HG02938 (cell line): ENCODE data around the gene NUP205.

Experiments used
- ATAC-seq: cut with Tn5 transposase; IDR thresholded peaks from one replicate; pipeline ENCODE4 v1.9.1; 2021; ENCODE audit warnings: mild to moderate bottlenecking, moderate library complexity; ENCODE audit not compliant: unreplicated experiment

Gene NUP205, protein sequence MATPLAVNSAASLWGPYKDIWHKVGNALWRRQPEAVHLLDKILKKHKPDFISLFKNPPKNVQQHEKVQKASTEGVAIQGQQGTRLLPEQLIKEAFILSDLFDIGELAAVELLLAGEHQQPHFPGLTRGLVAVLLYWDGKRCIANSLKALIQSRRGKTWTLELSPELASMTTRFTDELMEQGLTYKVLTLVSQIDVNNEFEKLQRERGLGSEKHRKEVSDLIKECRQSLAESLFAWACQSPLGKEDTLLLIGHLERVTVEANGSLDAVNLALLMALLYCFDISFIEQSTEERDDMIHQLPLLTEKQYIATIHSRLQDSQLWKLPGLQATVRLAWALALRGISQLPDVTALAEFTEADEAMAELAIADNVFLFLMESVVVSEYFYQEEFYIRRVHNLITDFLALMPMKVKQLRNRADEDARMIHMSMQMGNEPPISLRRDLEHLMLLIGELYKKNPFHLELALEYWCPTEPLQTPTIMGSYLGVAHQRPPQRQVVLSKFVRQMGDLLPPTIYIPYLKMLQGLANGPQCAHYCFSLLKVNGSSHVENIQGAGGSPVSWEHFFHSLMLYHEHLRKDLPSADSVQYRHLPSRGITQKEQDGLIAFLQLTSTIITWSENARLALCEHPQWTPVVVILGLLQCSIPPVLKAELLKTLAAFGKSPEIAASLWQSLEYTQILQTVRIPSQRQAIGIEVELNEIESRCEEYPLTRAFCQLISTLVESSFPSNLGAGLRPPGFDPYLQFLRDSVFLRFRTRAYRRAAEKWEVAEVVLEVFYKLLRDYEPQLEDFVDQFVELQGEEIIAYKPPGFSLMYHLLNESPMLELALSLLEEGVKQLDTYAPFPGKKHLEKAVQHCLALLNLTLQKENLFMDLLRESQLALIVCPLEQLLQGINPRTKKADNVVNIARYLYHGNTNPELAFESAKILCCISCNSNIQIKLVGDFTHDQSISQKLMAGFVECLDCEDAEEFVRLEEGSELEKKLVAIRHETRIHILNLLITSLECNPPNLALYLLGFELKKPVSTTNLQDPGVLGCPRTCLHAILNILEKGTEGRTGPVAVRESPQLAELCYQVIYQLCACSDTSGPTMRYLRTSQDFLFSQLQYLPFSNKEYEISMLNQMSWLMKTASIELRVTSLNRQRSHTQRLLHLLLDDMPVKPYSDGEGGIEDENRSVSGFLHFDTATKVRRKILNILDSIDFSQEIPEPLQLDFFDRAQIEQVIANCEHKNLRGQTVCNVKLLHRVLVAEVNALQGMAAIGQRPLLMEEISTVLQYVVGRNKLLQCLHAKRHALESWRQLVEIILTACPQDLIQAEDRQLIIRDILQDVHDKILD (N-terminal part only)

DNA sequence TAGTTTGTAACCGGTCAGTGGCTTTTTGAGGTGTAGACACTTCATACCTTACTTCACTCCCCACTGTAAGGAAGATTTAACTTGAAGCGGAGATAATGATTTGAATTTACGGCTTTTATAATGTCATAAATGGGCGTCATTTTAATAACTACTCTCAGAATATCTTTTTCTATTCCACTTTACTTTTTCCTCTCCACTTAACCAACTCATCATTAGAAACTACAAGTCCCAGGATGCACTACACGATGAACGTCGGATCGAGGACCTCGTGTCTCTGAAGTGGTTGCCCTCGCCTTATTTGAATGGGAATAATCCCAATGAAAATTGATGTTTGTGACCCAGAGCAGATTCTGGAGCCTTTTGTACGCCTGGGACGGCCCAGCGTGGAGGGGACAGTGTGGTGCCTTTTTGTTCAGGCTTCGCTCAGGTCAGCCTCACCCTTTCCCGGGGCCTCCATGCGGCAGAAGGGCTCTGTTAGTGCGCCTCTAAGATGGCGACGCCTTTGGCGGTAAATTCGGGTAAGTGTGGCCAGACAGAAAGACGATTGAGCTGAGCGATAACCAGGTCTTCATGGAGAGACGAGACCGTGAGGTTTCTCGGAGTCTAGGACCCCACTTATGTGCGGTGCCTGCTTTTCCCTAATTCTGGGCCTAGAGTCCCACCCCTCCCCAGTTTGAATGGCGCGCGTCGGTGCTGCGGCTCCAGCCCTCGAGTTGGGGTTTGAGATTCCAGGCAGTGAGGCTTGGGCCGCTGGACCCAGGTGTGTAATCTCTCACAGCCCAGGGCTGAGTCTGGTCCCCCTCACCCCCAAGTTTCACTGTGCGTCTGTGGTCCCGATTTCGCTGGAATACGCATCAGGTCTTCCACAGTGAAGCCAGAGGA is at the start of gene NUP205:
TSS of gene NUP205 (plus strand) at position 463 of the 882 bp plus-strand sequence. CDS start at position 491, 28 bp downstream.
- ATAC-seq, result peak; percentile 61

DNA sequence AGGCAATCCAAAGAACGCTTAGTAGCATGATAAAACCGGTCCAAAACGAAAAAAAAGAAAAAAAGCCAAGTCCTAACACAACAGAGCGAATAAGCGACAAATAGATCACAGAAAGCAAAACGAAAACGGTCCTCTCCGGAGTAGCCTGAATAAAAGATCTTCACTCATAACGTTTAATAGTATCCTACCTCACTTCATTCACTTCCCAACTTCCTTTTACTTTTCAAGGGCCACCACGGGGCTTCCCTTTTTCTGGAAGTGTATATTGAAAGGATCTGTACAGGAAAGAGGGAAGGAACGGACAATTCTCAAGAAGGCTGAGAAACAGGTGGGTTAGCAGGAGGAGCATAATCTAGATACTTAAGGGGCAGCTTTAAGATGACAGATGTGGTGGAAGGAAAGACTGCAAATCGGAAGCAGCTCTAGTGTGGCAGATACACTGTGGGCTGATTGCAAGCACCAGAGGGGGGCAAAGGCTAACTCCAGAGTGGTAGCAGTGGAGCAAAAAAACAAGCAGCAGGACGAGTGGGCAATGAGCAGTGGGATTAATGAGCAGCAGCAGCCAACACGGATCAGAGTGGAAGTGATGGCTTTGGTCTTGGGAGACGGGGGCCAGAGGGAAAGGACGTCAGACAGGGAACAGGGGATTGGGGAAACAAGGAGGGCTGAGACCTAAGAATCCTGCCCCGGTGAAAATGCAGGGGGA is 48.7 kb upstream of the NUP205 start:
- ATAC-seq, result peak; percentile 30

DNA sequence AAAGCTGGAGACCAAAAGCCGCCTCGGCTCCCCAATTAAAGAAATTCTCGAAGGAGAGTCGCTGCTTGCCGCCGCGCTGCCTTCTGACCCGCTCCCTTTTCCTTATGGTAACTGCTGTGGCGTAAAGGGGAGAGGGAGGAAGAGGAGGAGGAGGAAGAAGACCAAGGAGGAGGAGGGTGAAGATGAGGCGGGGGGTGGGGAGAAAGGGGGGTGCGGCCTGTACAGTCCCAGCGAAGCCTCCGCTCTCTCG is 48.2 kb upstream of the NUP205 start:
- no peak for ATAC-seq

DNA sequence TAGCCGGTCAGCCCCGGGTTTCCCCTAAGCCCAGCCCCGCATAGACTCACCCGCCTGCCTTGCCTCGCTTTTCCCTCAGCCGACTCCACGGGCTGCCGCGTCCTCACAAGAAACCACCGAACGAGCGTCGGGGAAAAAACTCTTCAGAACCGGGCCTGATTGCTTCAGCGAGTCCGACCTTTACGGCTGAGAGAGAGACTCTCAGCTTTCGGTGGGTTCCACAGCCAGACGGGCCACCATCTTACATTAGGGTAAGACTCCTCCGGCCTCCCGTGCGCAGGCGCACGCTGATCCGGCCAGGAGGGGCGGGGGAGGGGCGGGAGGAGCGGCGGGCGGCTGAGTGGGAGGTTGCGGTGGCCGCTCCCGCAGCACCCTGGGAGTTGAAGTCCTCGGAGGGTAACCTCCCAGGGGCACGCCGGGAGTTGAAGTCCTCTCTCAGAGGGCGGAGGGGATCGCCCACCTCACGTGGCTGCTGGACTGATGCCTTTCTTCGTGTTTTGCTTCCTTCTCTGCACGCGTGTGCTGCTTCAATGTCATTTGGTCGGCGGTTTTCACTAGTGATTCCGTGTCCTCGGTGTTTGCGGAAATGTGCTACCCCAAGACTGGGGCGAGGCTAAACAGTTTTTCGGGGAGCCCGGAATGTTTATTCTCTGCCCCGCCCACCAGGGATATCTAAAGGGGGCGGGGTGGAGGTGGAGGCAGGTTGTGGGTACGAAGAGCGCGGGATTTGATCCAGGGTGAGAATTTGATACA is 47.7 kb upstream of the NUP205 start, which contains the start of gene CNOT4:
TSS of gene CNOT4 (minus strand) at position 264 of the 753 bp plus-strand sequence. CDS start 71,771 bp downstream, outside the sequence.
- peak; percentile 92 for ATAC-seq

DNA sequence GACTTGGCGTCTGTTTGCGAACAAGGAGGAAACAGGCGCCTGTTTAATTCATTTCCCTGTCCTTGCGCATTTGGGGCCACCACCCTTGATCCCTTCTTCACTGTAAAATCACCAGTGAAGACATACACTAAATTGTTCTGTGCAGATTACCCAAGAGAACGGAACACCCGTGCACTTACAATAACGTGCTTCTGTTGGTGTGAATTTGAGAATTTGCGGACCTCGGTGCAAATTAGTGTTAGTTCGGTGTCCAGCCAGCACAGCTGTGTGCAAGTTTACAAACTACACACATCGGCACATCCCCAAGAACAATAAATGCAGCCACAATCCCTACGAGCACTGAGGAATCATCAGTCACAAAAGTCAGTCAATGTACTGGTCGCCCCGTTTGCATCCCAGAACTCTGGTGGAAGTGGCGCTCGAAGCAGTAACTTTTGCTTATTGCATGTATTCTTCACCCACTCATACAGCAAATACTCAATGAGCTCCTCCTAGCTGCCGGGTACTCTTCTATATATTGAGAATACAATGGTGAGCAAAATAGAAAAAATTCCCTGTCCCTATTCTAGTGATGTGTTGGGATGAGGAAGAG is 47.0 kb upstream of the NUP205 start:
- no peak for ATAC-seq

DNA sequence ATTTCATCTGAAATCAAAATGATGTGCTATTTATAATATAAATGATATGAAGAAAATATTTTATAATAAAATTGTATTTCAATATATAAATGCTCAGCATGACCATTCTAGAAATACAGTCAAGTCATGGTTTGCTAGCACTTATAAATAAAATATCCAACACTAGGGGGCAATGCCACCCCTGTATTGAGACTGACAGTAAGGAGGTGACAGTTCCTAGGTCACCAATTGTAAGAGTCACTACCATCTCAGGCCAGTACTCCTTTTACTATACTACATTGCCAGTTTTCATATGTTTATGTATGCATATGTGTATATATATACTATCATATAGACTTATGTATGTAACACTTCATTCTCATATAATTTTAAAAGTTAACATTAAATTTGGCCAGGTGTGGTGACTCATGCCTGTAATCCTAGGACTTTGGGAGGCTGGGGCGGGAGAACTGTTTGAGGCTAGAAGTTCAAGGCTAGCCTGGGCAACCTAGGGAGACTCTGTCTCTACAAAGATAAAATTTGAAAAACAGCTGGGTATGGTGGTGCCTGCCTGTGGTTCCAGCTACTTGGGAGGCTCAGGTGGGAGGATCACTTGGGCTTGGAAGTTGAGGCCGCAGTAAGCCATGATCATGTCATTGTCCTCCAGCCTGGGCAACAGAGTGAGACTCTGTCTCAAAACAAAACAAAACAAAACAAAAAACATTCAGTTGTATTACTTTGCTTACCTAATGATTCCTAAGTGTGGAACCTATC is 45.4 kb upstream of the NUP205 start:
- ATAC-seq, result peak; percentile 41

DNA sequence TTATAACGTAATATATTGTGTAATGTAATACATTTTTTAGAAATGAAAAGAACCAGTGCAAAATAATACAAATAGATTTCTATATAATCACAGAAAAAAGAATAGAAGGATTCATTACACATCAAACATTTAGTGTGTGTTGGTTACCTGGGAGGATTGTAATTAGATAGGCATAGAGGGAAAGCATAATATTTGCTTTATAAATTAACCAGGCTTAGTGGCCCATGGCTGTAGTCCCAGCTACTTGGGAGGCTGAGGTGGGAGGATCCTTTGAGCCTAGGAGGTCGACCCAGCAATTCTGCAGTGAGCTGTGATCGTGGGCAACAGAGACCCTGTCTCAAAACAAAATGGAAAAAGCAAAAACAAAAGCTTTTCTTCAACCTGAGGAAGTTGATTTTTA is 42.9 kb upstream of the NUP205 start:
- no peak for ATAC-seq

DNA sequence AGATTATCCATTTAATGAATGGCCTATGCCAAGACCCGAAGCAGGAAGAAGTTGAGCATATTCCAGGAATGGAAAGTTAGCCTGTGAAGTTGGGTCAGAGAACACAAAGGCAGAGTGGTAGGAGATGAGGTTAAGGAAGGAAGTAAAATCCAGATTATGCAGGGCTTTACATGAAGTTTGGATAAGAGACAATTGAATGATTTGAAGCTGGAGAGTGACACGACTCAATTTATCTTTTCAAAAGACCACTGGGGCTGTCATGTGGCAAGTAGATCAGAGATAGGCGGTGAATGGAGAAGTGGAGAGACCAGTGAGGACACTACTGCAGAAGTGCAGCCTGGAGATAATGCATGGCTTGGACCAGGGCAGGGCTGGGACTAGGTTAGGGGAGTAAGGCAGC is 40.7 kb upstream of the NUP205 start:
- no peak for ATAC-seq

DNA sequence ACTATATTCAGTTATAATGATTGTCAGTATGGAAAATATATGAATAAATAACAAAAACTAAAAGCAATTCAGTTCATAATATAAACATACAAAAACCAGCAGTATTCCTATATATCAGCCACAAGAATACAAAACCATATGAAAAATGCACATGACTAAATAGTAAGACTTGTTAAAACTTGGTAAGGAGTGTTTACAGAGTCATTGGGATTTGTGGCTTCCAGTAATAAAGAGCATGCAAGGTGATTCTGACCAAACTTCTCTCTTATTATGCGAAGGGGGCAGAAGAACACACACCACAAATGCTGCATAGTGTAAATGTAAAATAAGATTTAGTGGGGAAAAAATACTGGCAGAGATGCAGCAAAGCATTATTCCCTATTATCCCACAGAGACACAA is 39.0 kb upstream of the NUP205 start:
- ATAC-seq, result no peak

DNA sequence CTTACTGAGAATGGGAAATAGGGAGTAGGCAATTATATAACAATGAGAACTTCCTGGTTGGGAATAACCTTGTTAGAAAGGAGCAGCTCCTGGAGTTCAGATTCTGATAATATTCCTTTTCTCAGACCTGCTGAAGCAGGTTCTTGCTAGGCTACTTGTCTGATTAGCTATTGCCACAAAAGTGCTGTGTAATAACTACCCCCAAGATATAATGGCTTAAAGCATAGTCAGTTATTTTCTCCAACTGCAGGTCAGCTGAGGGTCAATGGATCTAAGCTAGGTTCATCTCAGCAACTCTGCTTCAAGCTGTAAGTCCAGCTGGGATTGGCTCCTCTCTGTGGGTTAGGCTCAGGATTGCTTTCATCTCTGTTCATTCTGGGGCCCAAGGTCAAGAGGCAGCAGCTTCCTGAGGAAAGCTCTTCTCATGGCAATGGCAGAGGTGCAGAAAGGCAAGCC is 38.5 kb upstream of the NUP205 start:
- no peak for ATAC-seq

DNA sequence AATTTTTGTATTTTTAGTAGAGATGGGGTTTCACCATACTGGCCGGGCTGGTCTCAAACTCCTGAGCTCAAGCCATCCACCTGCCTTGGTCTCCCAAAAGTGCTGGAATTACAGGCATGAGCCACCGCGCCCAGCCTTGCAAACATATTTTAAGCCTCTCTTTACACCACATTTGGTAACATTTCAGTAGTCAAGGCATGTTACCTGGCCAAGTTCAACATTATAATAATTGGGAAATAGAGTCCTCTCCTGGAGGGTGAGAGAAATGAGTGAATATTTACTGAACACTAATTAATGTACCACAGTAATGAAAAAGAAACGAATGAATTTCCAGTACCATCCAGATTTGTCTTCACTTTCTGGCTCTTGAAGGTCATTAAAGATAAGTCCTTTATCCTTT is 37.8 kb upstream of the NUP205 start:
- ATAC-seq, result no peak

DNA sequence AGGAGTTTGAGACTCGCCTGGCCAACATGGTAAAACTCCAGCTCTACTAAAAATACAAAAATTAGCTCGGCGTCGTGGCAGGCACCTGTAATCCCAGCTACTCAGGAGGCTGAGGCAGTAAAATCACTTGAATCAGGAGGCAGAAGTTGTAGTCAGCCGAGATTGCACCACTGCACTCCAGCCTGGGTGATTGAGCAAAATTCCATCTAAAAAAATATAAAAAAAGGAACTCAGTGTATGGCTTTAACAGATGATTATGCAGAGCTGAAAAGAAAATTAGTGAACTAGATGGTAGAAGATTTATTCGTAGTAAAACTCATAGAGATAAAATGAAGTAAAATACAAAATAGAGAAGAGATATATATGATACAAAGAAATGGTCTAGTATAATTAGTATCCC is 35.2 kb upstream of the NUP205 start:
- no peak for ATAC-seq

DNA sequence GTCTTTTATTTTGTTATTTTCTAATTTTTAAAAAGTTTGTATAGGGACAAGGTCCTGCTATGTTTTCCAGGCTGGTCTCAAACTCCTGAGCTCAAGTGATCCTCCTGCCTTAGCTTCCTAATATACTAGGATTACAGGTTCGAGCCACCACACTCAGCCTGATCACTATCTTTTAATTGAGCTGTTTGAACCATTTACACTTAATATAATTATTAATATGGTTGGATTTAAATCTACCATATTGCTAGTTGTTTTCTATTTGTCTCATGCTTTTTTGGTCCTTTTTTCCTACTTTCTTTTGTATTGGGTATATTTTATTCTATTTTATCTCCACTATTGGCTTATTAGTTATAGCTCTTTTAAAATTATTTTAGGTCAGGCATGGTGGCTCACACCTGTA is 34.6 kb upstream of the NUP205 start:
- ATAC-seq, result no peak

DNA sequence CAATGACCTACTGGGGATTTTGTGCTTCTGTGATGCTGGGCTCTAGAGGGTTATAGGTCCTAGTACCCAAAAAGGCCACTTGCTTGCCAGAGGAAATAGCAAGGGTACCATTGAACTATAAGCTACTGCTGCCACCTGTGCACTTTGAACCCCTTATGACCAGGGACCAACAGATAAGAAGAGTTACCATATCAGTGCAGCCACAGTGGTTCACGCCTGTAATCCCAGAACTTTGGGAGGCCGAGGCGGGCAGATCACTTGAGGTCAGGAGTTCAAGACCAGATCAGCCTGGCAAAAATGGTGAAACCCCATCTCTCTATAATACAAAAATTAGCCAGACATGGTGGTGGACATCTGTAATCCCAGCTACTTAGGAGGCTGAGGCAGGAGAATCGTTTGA is 32.3 kb upstream of the NUP205 start:
- no peak for ATAC-seq

DNA sequence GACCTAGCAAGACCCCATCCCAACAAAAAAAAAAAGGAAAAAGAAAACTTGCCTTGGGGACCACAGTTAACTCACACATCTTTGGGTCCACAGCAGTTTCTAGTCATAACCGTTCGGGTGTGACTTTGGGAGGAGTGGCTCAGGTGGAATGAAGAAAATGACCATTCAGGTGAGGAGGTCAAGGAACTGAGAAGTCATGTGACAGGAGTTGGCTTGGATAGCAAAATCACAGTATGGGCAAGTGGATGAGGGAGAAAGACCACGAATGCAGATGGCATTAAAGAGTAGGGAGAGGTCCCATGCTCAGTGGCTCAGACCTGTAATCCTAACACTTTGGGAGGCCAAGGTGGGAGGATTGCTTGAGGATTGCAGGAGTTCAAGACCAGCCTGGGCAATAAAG is 30.7 kb upstream of the NUP205 start:
- ATAC-seq, result no peak

DNA sequence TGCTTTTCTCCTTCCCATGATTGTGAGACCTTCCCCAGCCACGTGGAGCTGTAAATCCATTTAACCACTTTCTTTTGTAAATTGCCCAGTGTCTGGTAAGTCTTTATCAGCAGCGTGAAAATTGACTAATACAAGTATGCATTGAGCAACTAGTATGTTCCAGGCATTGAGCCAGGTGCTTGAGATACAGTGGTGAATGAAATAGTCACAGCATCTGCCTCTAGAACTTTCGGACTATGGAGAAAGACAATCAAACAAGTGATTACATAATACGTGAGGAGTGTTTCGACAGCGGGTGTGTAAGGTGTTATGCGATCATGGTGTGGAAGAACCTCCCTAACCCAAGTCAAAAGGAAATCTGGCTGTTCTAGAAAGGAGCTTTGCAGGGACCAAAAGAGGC is 21.6 kb upstream of the NUP205 start:
- ATAC-seq, result no peak

DNA sequence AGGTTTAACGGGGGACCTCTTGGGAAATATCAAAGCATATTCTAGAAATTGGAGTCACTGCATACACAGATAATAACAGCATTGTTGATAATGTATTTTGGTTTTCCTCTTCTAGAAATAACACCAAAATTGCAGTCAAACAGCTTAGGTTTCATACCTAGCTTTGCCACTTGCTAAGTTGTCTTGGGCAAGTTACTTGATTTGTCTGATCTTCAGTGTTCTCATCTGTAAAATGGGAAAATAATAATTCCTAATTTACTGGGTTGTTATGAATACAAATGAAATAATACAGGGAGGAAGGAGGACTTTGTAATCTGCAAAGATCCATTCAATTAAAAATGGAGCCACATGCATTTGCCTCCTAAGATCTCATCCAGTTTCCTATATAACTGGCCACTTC is 20.3 kb upstream of the NUP205 start:
- ATAC-seq, result no peak

DNA sequence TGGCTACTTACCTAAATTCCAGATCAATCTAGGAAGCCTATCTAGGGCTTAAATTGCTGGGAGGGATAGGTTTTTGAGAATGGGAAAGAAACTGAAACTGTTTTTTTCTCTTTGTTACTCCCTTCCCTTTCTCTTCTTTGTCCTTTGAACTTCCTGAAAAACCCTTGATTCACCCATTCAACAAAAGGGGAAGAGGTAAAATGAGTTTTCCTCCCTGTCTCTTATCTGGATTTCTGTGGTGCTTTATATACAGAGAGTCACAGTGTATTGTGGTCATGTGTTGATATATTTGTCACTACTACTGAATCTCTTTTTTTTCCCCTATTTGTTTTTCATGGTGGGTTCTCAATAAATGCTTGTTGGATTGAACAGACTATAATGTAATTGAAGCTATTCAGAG is 19.8 kb upstream of the NUP205 start:
- ATAC-seq, result no peak
